Measurements from ENCODE around the gene SLBP.

DNA sequence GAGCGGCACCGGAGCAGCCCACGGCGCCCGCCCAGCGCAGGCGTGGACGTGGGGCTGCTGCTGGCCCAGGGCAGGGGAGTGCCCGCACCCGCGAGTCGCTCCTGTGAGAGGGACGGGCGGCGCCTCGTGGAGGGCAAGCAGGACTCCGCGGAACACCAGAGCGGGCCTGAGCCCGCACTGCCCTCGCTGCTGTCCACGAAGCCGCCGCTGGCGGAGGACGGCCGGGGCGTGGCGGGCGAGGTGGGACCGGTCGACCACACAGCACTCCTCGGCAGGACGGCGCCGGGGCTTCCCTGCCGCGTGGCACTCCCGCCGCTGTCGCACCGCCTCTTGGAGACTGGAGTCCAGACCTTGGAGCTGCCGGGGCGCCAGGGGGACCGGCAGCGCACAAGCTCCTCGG, 57.0 kb downstream of the SLBP start:
- TF ChIP-seq, protein P1, sequence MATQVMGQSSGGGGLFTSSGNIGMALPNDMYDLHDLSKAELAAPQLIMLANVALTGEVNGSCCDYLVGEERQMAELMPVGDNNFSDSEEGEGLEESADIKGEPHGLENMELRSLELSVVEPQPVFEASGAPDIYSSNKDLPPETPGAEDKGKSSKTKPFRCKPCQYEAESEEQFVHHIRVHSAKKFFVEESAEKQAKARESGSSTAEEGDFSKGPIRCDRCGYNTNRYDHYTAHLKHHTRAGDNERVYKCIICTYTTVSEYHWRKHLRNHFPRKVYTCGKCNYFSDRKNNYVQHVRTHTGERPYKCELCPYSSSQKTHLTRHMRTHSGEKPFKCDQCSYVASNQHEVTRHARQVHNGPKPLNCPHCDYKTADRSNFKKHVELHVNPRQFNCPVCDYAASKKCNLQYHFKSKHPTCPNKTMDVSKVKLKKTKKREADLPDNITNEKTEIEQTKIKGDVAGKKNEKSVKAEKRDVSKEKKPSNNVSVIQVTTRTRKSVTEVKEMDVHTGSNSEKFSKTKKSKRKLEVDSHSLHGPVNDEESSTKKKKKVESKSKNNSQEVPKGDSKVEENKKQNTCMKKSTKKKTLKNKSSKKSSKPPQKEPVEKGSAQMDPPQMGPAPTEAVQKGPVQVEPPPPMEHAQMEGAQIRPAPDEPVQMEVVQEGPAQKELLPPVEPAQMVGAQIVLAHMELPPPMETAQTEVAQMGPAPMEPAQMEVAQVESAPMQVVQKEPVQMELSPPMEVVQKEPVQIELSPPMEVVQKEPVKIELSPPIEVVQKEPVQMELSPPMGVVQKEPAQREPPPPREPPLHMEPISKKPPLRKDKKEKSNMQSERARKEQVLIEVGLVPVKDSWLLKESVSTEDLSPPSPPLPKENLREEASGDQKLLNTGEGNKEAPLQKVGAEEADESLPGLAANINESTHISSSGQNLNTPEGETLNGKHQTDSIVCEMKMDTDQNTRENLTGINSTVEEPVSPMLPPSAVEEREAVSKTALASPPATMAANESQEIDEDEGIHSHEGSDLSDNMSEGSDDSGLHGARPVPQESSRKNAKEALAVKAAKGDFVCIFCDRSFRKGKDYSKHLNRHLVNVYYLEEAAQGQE (IDR thresholded peaks at IDR 0.05; ENCODE audit: insufficient read depth in 1 of 2, low read depth in 2 of 2, low read length in 1 of 2), result no peak
- TF ChIP-seq, protein P2, sequence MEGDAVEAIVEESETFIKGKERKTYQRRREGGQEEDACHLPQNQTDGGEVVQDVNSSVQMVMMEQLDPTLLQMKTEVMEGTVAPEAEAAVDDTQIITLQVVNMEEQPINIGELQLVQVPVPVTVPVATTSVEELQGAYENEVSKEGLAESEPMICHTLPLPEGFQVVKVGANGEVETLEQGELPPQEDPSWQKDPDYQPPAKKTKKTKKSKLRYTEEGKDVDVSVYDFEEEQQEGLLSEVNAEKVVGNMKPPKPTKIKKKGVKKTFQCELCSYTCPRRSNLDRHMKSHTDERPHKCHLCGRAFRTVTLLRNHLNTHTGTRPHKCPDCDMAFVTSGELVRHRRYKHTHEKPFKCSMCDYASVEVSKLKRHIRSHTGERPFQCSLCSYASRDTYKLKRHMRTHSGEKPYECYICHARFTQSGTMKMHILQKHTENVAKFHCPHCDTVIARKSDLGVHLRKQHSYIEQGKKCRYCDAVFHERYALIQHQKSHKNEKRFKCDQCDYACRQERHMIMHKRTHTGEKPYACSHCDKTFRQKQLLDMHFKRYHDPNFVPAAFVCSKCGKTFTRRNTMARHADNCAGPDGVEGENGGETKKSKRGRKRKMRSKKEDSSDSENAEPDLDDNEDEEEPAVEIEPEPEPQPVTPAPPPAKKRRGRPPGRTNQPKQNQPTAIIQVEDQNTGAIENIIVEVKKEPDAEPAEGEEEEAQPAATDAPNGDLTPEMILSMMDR (IDR thresholded peaks at IDR 0.05), result no peak
- TF ChIP-seq SIN3A (IDR thresholded peaks at IDR 0.05; ENCODE audit: borderline replicate concordance, insufficient read depth, low read depth, low read length) (no peak), POLR2AphosphoS5 (IDR thresholded peaks at IDR 0.05; ENCODE audit: low read depth, low read length) (no peak)
